Measurements from ENCODE around the gene ENTPD7.
A peak's percentile ranks its signal among the peaks of the same experiment; 100 is the strongest.
"Not testable (repeated sequence)": the region's sequence is repeated elsewhere in the genome, so short reads cannot be mapped to it uniquely, and the experiment has no call there.

The ENTPD7 gene, protein sequence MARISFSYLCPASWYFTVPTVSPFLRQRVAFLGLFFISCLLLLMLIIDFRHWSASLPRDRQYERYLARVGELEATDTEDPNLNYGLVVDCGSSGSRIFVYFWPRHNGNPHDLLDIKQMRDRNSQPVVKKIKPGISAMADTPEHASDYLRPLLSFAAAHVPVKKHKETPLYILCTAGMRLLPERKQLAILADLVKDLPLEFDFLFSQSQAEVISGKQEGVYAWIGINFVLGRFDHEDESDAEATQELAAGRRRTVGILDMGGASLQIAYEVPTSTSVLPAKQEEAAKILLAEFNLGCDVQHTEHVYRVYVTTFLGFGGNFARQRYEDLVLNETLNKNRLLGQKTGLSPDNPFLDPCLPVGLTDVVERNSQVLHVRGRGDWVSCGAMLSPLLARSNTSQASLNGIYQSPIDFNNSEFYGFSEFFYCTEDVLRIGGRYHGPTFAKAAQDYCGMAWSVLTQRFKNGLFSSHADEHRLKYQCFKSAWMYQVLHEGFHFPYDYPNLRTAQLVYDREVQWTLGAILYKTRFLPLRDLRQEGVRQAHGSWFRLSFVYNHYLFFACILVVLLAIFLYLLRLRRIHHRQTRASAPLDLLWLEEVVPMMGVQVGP

GRCh38 chr10:99659031-99659867, at the start of gene ENTPD7:
ENTPD7 (plus strand) TSS chr10:99659509; CDS start chr10:99659957, 448 bp downstream.
- DNase-seq (ENCODE audit: low read depth in 2 of 2) = peak; percentile 83 to 93

DNA sequence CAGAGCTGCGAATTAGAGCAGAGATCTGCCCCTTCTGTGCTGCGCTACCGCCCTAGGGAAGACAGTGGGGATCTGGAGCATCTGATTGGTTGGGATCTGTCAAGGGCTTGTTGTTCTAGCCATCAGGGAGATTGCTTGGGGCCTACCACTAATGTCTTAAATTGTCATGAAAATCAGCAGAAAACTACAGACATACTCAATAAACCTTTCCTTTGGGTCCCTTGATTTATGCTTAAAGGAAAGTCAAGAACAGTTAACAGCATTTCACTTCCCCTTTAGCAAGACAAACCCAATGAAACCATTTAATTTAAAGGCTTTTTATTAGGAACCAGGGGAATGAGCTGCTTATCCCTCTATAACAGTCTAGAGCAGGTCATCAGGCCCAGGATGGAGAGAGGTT, 49.1 kb upstream of the ENTPD7 start:
- no peak for DNase-seq (ENCODE audit: low read depth in 2 of 2)

- no peak for DNase-seq (ENCODE audit: low read depth in 2 of 2)
These were observed 48.0 kb upstream of the ENTPD7 start for GRCh38 chr10:99611326-99611725.

DNA sequence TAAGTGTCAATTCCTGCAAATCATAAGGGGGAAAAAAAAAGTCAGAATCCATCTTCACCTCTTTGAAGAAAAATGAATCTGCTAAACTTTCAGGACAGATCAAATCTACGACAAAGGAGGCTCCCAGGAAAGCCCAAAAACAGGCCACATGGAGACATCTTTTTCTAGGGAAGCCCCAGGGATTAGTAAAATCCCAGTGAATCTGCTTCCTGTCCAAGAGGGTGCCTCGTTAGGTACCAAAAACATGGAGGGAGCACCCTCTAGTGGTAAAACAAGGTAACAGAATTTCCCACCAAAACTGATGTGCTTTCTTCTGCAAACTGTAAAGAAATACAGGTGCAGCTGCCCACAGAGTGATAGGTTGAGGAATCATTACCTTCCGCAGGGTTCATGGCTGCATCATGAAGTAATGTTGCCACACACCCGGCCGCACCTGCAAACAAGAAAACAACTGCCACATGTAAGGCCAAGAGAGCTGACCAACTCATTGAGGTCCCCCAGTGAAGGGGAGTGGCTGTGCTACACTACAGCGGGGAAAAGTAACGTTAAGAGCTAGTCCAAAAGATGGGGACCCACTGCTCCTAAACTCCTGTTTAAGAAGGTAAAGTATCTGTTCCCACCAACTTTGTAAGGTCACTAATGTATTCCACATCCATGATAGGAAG, 47.0 kb upstream of the ENTPD7 start:
- DNase-seq (ENCODE audit: low read depth in 2 of 2) = no peak

DNA sequence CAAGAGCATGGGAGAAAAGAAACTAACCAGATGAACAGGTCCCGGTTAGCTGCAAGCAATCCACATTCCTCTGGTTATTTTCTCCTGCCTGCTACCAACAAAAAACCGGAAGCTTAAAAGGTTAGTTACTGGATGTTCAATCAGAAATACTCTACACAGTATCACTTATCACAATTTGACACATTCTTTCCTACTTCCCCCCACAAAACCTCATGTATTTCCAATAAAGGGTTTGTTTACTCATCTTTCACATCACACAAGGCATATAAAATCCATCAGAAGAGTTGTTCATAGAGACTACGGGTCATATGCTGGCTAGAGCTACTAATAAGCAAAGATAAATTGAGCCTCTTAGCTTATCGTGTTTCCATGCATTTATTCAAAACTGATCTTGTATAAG, 43.9 kb upstream of the ENTPD7 start:
- no peak for DNase-seq (ENCODE audit: low read depth in 2 of 2)

DNA sequence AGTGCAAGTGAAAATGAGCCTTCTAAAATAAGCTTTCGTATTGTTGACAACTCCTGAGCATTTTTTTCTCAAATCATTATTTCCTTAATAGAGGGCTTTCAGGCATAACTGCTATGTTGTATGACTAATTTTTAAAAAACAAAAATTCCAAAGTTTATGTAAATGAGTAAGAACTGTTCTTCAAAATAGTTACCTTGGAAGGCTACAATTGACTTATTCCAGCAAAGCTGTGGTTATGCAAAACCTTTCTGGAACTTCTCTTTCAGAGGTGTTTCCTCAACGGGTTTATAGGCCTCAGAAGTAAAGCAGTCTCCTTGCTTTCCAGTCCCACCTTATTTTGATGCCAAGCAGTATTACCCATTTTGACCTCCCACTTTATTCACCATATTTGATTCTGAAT, 41.6 kb upstream of the ENTPD7 start:
- no peak for DNase-seq (ENCODE audit: low read depth in 2 of 2)

- no peak for DNase-seq (ENCODE audit: low read depth in 2 of 2)
These were observed 40.1 kb upstream of the ENTPD7 start for GRCh38 chr10:99619090-99619800.

DNA sequence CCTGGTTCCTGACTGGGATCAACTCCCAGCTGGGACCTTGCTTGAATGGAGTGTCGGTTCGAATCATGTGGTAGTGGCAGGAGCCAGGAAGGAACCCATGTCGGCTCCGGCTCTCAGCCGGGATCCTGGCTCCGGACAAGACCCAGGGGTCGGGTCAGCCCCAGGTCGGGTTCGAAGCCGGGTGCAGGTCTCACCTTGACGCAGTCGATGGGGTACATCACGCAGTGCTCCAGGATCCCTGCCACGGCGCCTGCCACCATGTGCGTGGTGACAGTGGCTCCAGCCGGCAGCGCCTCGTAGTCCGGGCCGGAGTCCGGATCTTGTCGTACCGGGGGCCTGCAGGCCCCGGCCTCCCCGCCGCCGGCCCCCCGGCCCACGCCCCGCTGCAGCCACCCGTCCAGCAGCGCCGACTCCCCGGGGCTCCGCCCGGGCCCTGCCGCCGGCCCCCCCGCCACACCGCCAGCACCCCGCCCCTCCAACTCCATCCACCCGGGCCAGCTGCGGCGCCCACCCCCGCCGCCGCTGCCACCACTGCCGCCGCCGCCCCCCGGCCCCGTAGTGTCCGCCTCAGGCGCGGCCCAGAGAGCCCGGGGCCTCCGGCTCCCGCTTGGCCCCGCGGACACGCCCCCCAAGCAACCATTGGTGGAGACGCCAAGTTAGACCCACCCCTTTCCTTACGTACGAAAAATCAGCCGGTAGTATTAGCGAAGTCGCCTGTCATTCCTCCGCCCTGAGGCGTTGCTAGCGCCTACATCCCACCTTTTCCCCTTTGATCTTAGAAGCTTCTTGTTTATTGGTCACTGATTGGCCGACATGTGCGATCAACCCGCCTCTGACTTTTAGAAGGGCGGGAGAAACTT, 39.2 kb upstream of the ENTPD7 start, which contains the start of gene SLC25A28:
SLC25A28 (minus strand) TSS at position 589 of the 860 bp plus-strand sequence; CDS start at position 485, 104 bp downstream.
- DNase-seq (ENCODE audit: low read depth in 2 of 2) = peak; percentile 86 to 93

DNA sequence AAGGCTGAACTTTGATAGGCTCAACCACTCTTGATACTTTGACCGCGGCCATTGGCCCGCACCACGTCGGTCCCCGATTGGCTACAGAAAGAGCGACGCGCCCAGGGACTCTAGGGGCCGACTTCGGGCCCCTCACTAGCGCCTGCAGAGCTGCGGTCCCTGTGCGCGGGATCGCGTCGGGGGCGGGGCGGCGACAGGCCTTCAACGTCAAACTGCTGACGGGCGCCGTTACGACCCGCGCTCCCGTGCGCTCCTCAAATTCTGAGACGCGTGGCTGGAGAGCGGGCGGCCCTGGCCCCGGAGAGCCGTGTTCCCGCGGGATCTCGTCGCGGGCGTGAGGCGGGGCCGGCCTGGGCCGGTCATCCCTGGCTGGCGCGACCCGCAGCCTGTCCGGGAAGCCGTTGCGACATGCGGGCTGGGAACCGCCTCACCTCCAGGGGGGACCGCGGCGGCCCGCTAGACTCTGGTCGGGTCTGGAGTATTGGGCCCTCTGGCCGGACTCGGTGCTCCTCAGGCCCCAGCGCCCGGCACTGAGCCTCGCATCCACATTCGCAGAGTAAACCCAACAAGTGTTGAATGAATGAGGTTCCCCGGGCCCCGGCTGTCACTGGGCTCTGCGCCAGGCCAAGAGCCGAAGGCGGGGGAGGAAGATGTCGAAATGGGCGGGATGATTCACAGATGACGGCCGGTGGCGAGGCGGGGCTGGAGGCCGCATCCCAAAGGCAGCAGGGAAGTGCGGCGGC, 38.4 kb upstream of the ENTPD7 start:
- DNase-seq (ENCODE audit: low read depth in 2 of 2) = peak; percentile 81 to 85

DNA sequence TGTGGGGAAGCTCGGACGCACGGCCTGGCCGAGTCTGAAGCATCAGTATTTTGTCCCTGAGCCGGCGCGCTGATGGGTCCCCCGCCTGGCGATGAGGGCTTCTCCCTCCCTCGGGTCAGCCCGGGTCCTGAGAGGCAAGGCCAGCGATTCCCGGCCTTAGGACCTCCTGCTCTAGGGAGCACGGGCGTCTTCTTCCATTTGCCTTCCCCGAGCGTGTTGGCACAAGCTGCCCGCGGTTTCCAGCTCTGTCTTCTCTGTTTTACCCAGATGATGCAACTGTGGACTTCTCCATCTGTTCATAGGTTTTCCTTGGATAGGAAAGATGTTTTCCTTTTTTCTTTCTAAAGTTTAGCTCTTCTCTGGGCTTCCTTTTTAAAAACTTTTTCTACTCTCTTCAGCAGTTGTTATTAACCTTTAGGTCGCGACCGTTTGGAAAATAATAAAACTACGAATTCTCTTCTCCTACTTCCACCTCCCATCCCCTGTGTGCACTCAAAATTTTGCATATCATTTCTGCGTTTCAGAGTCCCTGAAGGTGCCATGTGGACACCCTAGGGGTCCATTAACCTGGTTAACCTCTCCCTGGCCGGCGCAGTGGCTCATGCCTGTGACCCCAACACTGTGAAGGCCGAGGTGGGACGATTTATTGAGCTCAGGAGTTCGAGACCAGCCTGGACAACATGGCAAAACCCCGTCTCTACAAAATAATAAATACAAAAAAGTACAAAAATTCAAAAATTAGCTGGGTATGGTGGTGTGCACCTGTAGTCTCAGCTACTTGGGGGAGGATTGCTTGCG, 37.7 kb upstream of the ENTPD7 start:
- DNase-seq (ENCODE audit: low read depth in 2 of 2) = no peak

GRCh38 chr10:99623919-99624318, 35.4 kb upstream of the ENTPD7 start:
- no peak for DNase-seq (ENCODE audit: low read depth in 2 of 2)

- not testable (repeated sequence) for DNase-seq (ENCODE audit: low read depth in 2 of 2)
These were observed 34.2 kb upstream of the ENTPD7 start for GRCh38 chr10:99625124-99625523.

GRCh38 chr10:99628923-99629624, 30.2 kb upstream of the ENTPD7 start:
- no peak for DNase-seq (ENCODE audit: low read depth in 2 of 2)

- no peak for DNase-seq (ENCODE audit: low read depth in 2 of 2)
These were observed 29.7 kb upstream of the ENTPD7 start for GRCh38 chr10:99629625-99629978.

DNA sequence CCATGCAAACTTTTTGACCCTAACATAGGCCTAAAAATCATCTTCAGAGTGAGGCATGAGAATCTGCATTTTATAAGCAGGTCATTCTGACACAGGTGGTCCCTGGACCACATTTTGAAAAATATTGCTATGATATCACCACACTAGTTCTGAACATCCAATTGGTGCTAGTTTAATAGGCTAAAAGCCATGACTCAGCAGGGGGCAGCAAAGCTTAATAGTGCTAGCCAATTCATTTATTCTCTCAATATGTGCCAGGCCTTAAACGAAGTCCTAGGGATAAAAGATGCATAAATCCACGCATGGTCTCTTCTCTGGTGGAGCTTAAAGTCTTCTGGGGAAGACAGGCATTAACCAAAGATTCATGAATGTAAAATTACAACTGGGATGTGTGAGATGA, 28.9 kb upstream of the ENTPD7 start:
- no peak for DNase-seq (ENCODE audit: low read depth in 2 of 2)

DNA sequence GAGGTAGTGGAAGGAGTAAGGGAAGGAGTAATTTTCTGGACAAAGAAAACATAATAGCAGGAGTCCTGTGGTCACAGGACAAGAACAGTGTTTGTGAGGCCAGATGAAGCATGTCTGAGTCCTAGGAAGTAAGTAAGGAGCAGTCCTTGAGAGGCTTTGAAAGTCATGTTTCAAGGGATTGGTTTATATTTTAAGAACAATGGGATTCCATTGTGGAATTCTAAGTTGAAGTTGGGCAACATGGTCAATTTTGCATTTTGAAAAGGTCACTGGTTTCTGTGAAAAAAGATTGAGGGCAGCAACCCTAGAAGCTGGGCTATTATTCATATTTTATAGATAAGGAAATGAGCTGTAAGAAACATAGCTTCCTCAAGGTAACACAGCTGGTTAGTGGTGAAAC, 28.3 kb upstream of the ENTPD7 start:
- no peak for DNase-seq (ENCODE audit: low read depth in 2 of 2)

DNA sequence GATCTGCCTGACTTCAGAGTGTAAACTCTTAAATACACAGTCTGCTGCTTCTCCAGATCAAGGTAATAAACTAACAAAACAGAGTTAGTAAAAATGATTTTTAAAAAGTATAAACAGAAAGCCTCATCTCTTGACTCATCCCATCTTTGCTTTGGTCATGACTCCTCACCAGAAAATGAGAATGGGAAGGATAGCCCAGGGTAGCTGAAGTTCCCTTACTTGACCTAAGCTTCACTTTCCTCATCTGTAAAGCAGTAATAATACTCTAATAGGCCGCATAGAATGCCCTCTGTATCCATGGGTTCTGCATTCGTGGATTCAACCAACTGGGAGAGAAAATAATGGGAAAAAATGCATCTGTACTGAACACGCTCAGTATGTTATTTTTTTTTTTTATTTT, 27.8 kb upstream of the ENTPD7 start:
- DNase-seq (ENCODE audit: low read depth in 2 of 2) = no peak

DNA sequence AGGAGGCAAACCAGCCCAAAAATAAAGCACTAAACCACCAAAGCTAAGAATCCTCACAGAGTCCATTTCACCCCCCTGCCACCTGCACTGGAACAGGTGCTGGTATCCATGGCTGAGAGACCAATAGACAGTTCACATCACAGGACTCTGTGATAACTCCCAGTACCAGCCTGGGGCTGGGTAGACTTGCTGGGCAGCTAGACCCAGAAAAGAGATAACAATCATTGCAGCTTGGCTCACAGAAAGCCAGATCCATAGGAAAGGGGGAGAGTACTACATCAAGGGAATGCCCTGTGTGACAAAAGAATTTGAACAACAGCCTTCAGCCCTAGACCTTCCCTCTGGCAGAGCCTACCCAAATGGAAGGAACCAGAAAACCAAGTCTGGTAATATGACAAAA, 25.5 kb upstream of the ENTPD7 start:
- no peak for DNase-seq (ENCODE audit: low read depth in 2 of 2)
